Right atrium auricular region (tissue), 2 donors: ENCODE data around the gene LRRC25. TPM values are rescaled to one million over a fixed set of nuclear protein-coding genes. Genes with fewer than 3 reads are reported as not detected.

Experiments
- DNase-seq: peaks from one replicate; pipeline ENCODE4 v3.0.0-alpha.2; 2019; ENCODE audit warnings: low spot score
- H3K27ac ChIP-seq, 2 donors: fragments of 200-600 bp; sonication (generic); 1 replicate in 1 of 2; 2 replicates in 1 of 2; pipeline ENCODE4 v1.5.1; 2016 to 2019
- H3K27me3 ChIP-seq, 2 donors: fragments of 200-600 bp; sonication (generic); one replicate each; pipeline versions ENCODE4 v1.5.1 to v1.6.0; 2017 to 2019
- H3K36me3 ChIP-seq: fragments of 200-600 bp; sonication (generic); one replicate; pipeline ENCODE4 v1.5.1; 2016
- H3K4me1 ChIP-seq, 2 donors: fragments of 200-600 bp; sonication (generic); one replicate each; pipeline versions ENCODE4 v1.5.1 to v1.6.0; 2017 to 2019
- H3K4me3 ChIP-seq, 2 donors: fragments of 200-600 bp; sonication (generic); 1 replicate in 1 of 2; 2 replicates in 1 of 2; pipeline ENCODE4 v1.5.1; 2017 to 2019; ENCODE audit warnings: mild to moderate bottlenecking in 1 of 2, moderate library complexity in 1 of 2
- H3K9me3 ChIP-seq, 2 donors: fragments of 200-600 bp; sonication (generic); one replicate each; pipeline ENCODE4 v1.5.1; 2019
- CTCF ChIP-seq, 2 donors: fragments of 200-600 bp; sonication (generic); IDR thresholded peaks; one replicate each; pipeline ENCODE4 v1.5.1; 2019; ENCODE audit warnings: antibody characterized with exemption in 2 of 2
- total RNA-seq, 2 donors: library from RNA; depleted of rRNA; stranded (reverse); fragments of >200 nt; gene quantifications; one replicate each; pipeline ENCODE4 v1.1.0, GENCODE V29; 2016

LRRC25 gene
- total RNA-seq, 2 donors from 2014 or later: 2.6 to 6.8 TPM

- H3K9me3 ChIP-seq: no peaks in the 10 kb centered on the region
- TF ChIP-seq CTCF (IDR thresholded peaks at IDR 0.05): no peak
- no peak overlapping the region for H3K4me3 ChIP-seq
- H3K27ac ChIP-seq: no peak overlapping the region
- H3K36me3 ChIP-seq: no peaks in the 10 kb centered on the region
- DNase-seq: no peak
- H3K27me3 ChIP-seq: no peaks in the 10 kb centered on the region
- peaks cover 0 to 83% of the 10 kb centered on the region in 2 donors for H3K4me1 ChIP-seq
Observed at GRCh38 chr19:18422530-18423191, 25.2 kb upstream of the LRRC25 start.

- no peak for DNase-seq
- no peaks in the 10 kb centered on the region for H3K27me3 ChIP-seq
- H3K4me3 ChIP-seq: no peak overlapping the region
- no peak for TF ChIP-seq CTCF (IDR thresholded peaks at IDR 0.05)
- peaks cover 0 to 86% of the 10 kb centered on the region in 2 donors for H3K4me1 ChIP-seq
- H3K36me3 ChIP-seq: no peaks in the 10 kb centered on the region
- H3K27ac ChIP-seq: no peak overlapping the region
- no peaks in the 10 kb centered on the region for H3K9me3 ChIP-seq
Observed at GRCh38 chr19:18421371-18421959, 24.0 kb upstream of the LRRC25 start.

GRCh38 chr19:18420930-18421329, 23.5 kb upstream of the LRRC25 start:
- H3K9me3 ChIP-seq: no peaks in the 10 kb centered on the region
- no peak overlapping the region for H3K4me3 ChIP-seq
- peak overlapping the region in 1 of 2 donors; percentile 92 for H3K27ac ChIP-seq
- H3K27me3 ChIP-seq: no peaks in the 10 kb centered on the region
- no peak for TF ChIP-seq CTCF (IDR thresholded peaks at IDR 0.05)
- H3K36me3 ChIP-seq: no peaks in the 10 kb centered on the region
- peaks cover 0 to 86% of the 10 kb centered on the region in 2 donors for H3K4me1 ChIP-seq
- no peak for DNase-seq

GRCh38 chr19:18419699-18420460, 22.5 kb upstream of the LRRC25 start:
- Histone ChIP-seq H3K4me3 (peak overlapping the region; percentile 59 to 74), H3K4me1 (peaks cover 0 to 85% of the 10 kb centered on the region in 2 donors), H3K36me3 (no peaks in the 10 kb centered on the region), H3K27ac (peak overlapping the region; percentile 92 to 96), H3K9me3 (no peaks in the 10 kb centered on the region), H3K27me3 (no peaks in the 10 kb centered on the region)
- DNase-seq: no peak
- TF ChIP-seq CTCF (IDR thresholded peaks at IDR 0.05): no peak

GRCh38 chr19:18419195-18419698, 21.8 kb upstream of the LRRC25 start, which contains the start of gene SSBP4:
SSBP4 (plus strand) TSS chr19:18419398; CDS start chr19:18419649, 251 bp downstream.
- peak within 1 kb of the TSS; percentile 92 to 96 for H3K27ac ChIP-seq
- TF ChIP-seq CTCF (IDR thresholded peaks at IDR 0.05): peak; percentile 35 to 44
- no peak for DNase-seq
- peaks cover 0 to 85% of the 10 kb centered on the region in 2 donors for H3K4me1 ChIP-seq
- H3K9me3 ChIP-seq: no peaks in the 10 kb centered on the region
- no peaks in the 10 kb centered on the region for H3K36me3 ChIP-seq
- H3K27me3 ChIP-seq: no peaks in the 10 kb centered on the region
- H3K4me3 ChIP-seq: peak within 1 kb of the TSS; percentile 59 to 74
